NCI-H146 treated with DMSO at 0.1 percent for 48 hours (cell line): ENCODE measurements around the gene LGSN.
"Not testable (repeated sequence)": the region's sequence is repeated elsewhere in the genome, so short reads cannot be mapped to it uniquely, and the experiment has no call there.

ENCODE experiments used
- DNase-seq: peaks from one replicate; lab custom pipeline; 2025; ENCODE audit not compliant: unreplicated experiment; lab: John Stamatoyannopoulos, UW

The LGSN gene

DNA sequence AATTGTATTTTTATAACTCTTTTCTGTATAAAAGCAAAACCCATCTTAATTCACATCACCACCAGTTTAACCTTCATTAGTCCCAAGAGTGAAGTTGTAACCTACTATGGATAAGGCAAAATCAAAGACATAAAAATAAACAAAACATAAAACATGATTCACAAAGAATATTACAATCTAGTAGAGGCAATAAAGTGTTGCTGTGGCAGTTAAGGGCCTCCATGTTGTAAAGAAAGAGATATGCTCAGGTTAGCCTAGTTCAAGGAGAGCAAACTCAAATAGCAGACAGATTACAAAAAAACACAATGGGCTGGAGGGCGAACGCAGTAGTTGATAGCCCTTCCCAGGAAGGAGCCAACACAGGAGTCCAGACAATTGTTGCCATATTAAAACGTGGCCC, 13.4 kb downstream of the LGSN start:
- DNase-seq, result no peak

DNA sequence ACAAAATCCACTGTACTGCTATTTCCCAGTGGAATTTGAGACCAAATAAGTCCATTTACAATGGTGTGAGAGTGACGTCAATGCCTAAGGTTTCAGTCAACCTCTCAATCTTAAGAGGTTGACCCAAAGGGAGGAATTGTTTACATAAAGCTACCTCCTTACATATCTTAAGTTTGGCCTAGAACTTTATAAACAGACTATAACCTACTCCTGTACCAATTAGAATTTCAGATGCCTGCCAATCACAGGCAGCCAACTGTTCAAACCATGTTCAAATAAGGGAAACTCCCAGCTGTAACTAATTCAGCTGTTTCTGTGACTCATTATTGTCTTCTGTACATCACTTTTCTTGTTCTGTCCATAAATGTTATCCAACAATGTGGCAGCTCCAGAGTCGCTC, 14.5 kb downstream of the LGSN start:
- no peak for DNase-seq

DNA sequence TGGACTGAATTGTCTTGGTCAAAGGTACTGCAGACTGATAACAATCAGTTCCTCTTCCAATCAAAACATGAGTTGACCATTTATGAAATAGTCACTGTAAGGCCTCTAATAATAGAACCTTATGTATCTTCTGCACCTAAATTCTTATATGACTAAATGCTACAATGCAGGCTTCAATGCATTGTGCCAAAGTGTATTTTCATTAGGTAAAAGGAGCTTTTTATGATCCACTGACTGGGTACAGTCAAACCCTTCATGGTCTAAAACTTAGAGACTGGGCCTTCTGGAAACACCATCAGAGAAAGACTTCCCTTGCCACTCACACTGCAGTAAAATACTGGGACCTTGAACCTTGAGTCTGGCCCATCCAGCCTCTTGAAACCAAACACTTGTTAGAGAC, 16.3 kb downstream of the LGSN start:
- DNase-seq, result no peak

DNA sequence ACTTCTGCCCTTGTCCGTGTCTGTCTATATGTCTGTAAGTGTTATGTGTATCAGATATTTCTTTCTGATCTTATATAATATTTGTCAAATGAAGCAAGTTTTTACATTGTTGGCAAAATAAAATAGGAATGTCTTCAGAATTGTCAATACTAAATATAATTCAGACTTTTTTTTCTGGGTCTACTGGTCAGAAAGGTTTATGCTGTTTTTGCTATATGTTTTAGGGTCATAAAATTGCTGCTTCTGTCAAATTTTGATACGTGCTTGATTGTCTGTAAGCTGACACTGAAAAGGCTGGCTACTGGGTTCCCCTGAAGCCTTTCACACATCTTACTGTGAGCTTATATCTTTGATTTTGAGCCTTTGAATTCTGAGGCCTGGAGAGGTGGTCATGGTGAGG, 20.1 kb downstream of the LGSN start:
- DNase-seq, result no peak

DNA sequence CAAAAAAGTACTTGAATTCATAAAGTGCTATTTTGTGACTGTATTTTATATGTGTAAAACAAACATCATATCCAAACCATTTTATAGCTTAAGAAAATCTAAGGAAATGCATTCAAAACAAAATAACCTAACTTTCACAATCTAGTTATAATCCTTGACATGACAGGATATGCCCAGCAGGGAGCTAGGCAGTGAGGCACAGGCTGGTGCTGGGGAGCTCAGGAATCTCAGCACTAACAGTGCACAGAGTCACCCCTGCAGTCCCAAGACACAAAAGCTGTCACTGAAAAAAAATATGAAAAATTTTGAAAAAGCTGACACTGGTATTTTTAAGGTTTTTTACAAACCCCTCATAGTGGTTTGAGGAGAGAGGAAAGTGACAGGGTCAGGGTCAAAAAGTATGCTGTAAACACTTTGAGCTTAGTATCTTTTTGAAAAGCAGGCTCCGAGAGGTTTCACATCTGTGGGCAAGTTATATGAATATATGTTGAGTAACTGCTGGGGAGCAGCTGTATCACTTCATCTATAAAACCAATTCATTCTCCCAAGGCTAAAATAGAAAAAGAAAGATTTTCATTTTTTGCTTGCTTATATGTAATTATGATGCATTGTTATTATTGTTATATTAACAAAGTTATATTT, 24.1 kb downstream of the LGSN start:
- no peak for DNase-seq

DNA sequence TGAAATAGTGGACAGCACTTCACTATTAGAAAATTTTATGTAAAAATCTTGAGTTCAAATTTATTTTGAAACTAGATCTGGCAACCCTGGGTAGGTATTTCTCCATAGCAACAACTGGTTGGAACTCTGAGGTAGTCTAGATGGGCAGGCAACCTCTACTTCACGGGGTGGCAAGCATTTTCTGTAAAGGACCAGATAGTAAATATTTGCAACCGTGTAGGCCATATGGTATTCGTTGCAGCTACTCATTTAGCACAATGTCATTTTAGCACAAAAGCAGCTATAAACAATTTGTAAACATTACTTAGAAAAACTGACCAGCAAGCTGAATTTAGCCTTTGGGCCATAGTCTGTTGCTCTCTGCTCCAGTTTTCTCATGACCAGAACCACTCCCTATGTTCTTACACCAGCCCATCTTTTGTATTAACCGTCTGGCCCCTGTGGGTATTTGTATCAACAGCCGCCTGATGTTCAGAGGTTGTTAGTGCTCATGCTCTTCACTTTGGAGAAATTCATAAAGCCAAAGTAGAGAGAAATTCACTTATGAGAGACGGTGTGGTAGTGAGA, 29.2 kb downstream of the LGSN start:
- DNase-seq, result no peak

DNA sequence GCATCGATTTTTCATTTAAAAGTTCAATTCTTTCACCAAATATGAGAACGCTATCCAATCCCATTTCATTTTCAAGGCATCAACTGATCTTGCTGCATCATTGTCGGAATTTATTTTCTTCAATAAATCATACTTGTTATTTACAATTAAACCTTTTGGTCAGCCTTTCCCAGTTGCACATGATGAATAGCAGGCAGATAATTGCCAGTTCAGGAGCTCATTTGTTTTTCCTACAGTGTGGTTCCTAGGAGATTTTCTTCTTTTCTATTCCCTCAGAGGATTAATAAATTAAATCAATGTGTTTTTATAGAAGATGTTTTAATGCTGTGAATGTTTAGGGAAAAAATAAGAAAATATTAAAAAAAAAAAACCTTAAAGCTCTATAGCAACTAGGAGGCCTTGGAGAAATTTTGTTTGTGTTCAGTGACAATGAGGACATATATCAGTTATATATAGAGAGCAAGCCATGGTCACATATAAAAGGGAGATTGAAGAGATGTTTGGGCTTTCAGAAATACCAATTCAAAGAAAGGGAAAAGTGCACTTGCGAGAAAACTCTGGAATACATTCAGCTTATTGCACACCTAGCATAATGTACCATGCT, 30.4 kb downstream of the LGSN start:
- no peak for DNase-seq

DNA sequence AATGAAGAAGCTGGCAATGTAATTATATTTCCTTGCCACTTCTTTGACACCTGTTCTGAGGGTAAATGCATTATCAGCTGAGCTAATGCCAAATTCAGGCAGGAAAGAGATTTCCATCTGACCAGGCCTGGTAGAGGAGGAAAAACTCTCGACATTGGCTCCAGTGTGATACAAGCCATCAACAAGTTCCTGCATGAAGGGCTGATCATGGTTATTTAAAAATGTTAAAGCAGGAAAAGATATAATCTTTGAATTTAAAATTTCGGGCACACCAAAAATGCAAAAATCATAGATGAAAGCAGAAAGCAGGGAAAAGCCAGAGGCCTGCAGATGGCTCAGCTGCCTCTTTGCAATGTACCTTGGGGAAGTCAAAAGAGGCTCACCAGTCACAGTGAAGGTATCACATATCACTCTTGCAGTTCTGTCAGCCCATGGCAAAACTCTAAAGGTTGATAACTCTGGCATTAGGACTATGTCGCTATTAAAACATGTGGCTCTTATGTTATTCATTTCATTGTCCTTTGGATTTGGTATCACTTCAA, 39.1 kb downstream of the LGSN start:
- no peak for DNase-seq

DNA sequence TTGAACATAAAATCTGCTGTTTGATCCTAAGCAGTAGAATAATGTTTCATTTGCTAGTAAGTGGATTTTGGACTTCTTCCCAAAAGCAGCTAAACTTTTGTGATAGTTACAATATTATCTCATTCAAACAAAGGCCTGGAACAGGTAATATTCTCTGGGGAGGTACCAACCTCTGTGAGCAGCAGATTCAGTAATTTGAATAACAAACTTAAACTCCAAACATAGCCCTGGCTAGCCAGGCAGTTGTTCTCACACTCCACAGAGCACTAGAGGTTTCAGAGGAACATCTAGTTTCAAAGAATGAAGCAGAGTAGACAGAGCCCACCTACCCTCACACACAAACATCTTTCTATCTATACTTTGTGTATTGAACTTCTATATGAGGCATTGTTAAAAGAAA, 40.9 kb downstream of the LGSN start:
- no peak for DNase-seq

DNA sequence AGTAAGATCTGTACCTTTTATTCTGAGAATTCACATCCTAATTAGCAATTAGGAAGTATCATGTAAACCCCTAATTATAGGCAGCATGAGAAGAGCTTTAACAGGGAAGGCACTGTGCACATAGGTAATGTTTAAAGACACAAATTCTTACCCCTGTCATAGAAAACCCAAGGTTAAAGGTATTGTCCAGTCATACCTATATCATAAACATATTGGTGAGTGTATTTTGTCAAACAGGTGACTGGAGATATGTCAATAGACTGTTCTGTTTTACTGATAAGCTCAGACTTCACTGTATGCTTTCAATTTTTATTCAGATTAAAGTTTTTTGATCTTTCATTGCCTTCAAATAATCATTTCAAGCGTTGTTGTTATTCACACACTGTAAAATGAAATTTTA, 43.8 kb downstream of the LGSN start:
- no peak for DNase-seq

DNA sequence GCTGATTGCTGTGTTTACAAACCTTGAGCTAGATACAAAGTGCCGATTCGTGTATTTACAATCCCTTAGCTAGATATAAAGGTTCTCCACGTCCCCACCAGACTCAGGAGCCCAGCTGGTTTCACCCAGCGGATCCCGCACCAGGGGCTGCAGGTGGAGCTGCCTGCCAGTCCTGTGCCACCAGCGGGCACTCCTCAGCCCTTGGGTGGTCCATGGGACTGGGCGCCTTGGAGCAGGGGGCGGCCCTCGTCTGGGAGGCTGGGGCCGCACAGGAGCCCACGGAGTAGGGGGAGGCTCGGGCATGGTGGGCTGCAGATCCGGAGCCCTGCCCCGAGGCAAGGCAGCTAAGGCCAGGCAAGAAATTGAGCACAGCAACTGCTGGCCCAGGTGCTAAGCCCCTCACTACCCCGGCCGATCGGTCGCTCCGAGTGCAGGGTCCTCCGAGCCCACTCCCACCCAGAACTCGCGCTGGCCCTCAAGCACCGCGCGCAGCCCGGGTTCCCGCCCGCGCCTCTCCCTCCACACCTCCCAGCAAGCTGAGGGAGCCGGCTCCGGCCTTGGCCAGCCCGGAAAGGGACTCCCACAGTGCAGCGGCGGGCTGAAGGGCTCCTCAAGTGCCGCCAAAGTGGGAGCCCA, 44.9 kb downstream of the LGSN start:
- not testable (repeated sequence) for DNase-seq

DNA sequence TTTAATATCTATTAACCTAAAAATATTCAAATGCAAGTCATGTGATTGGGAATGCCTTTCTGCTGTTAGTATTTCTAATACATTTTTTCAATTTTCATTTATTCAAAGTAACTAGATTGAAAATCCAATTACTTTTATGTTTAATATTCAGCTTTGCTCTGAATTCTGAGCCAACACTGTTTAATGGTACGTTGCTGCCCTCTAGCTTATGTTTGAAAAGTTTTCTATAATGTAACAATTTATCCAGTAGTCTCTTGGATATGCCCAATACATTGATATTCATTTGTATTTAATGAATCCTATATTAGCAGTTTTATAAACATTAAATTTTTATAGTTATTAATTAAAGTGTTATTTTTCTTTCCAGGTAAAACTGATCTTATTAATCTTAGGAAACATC, 47.4 kb downstream of the LGSN start:
- peak; percentile 13 for DNase-seq

DNA sequence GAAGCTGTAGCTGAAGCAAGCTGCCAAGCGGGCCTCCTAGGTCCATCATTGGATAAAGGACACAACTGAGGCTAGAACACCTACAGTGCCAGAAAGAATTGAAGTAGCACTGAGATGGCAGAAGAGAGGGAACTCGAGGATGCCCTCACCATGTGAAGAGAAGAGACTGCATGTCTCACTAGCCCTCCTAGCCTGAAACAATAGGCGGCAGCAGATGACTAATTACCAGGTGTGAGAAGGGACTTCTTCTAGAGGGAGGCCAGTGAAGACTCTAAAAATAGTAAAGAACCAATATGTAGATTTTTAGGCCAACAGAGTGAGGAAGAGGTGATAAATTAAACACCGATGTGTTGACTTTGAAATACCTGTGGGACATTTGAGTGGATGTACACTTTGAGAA, 50.3 kb downstream of the LGSN start:
- no peak for DNase-seq

DNA sequence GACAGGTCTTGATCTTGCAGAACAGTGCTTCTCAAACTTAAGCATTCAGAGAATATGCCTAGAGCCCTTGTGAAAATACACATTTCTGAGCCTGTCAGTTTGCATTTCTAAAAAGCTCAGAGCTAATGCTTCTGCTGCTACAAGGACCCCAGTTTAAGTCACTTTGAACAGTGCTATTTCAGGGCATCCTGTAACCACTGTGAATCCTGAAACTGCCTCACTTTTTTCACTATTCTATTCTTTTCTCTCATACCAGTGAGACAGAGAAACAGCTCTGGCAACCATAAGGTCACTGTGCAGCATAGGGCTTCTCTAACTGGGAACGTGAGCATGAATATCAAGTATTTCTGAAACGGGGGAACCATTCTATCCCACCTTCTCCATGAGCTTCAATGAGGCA, 51.2 kb downstream of the LGSN start:
- no peak for DNase-seq

DNA sequence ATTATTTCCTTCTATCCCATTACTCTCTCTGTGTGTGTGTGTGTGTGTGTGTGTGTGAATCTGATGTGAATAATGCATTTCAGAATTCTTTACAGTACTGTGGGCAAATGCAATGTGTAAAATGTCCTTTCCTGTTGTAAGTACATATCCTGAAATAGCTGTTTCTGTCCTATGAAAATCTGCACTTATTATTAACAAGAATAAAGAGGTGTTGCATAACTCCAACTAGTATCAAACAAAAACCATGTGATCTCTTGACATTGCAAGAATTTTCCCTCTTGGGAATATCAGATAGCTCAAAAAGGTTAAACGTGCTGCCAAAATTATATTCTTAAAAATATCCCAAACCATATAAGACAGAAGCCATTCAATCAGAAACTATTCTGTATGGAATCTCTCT, 52.0 kb downstream of the LGSN start:
- no peak for DNase-seq

DNA sequence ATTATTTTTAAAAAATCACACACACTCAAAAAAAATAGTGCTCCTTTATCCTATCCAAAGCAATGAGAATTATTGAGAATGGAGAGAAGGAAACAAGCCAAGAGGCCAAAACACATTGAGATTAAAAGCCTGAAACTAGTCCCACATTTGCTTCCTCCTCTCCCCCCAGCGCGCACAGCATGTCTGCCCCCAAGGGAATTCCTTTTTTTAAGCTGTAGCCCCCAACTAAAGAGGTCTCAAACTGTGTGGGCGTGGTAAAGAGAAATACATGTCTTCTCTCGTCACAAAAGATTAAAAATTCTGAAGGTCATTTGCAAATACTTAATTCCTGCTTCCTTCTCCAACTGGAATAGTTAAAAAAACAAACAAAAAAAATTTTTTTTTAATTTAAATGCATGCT, 52.7 kb downstream of the LGSN start:
- DNase-seq, result no peak

DNA sequence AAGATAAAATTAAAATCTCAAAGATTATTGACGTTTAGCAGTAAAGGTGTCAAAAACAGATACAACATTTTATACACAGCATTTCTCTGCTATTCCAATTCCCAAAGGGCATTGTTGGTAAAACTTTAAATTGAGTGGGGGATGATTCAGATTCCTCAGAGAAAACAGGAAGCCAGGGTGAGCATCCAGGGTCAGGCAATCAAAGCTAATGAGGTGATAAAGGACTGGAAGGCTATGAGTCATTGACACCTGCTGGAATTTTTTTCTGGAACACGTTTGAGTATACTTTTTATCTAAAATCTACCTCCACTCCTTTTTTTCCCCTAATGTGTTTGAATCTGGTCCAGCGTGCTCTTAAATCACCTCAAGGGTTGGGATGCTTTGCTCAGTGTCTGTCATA, 56.3 kb downstream of the LGSN start:
- DNase-seq, result peak; percentile 13

DNA sequence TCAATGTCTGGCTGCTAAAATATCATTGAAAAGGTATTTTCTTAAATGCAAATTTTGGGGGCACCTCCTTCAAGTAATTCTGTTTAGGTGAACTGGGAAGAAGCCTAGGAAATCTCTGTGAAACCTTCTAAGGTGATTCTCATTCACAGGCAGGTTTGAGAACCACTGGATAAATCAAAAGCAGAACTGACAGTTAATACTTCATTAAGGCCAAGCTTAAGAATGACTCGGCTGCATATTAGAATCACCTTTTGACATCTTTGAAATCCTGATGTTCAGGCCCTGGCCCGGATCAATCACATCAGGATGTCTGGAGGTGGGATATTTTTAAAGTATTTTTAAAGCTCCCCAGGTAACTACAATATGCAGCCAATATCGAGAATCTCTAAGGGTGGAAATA, 58.0 kb downstream of the LGSN start:
- no peak for DNase-seq

DNA sequence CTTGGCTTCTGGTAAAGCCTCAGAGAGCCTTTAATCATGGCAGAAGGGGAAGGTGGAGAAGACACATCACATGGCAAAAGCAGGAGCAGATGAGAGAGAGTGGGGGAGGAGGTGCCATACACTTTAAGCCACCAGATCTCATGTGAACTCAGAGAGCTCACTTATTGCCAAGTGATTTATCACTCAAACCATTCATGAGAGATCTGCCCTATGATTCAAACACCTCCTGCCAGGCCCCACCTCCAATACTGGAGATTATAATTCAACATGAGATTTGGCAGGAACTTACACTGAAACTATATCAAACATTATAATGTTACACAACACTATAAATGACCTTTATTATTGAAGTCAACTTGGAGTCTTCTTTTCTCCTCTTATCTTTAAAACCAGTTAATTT, 60.6 kb downstream of the LGSN start:
- DNase-seq, result no peak

DNA sequence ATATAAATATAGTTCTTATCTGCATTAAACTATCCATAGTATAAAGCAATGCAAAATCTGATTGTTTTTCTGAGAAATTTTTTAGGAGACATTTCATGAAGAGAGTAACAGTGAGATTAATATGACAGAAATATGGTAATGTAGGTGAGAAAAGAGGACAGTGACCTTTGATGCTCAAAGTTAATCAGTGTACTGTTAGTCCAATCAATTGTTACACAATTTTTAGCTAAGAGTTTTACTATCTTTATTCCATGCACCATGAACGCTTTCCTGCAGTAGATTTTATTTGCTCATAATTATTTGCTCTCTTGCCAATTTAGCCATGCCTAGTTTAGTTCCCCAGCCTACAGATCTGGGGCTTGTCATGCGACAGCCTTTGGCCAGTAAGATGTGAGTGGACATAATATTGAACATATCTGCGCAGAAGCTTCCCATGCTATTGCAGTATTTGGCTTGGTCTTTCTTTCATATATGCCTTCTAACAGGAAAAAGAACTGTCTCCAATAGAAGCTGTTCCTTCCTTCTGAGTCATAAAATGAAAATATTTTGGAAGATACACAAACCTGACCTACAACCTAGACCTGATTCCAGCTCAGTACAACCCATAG, 69.8 kb downstream of the LGSN start:
- no peak for DNase-seq

DNA sequence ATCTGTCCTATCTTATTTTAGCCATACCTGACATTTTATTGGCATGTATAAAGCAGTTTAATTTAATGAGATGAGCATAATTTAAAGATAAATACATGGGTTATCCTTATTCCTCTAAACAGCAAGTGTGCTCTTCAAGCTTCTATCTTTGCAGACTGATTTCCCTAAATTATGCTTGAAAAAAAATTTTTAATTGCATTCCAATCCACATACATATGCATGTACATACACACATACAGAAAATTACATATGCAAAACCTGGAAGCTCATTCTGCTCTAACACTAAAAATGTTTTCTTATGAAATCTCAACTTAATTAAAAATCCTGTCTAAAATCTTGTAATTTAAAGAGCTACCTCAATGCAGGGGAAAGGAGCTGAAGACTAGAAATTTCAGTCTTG, 73.2 kb downstream of the LGSN start:
- DNase-seq, result no peak

DNA sequence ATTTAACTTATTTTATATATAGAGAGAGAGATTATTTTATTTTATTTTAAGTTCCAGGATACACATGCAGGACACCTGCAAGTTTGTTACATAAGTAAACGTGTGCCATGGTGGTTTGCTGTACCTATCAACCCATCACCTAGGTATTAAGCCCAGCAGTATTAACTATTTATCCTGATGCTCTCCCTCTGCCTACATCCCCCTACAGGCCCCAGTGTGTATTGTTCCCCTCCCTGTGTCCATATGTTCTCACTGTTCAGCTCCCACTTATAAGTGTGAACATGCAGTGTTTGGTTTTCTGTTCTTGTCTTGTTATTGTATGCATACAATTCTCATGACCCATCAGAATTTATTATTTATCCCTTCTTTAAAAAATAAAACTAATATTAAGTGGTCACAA, 73.9 kb downstream of the LGSN start:
- no peak for DNase-seq
